GM19452 (cell line): ENCODE results near the gene SAA2.
"Not testable (repeated sequence)": the region's sequence is repeated elsewhere in the genome, so short reads cannot be mapped to it uniquely, and the experiment has no call there.

Experiments
- ATAC-seq: cut with Tn5 transposase; IDR thresholded peaks from one replicate; pipeline ENCODE4 v1.9.1; 2021; ENCODE audit not compliant: unreplicated experiment

The SAA2 gene

DNA sequence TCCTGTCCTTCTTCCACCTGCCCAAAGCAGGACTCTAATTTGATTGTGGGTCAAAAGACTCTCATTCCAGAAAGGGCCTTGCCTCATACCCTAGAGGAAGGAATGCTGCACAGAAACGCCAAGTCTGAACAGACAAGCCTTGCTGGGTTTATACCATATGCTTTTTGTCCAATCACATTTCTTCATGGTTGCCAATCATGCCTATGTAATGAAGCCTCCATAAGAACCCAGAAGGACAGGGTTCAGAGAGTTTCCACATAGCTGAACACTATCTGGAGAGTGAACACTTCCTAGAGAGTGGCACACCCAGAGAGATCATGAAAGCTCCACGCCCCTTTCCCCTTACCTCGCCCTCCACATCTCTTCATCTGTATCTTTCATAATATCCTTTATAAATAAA lies 4.8 kb upstream of the SAA2 start:
- no peak for ATAC-seq

- ATAC-seq, result not testable (repeated sequence)
Measured at GRCh38 chr11:18247191-18247581, 1.3 kb downstream of the SAA2 start.

GRCh38 chr11:18246379-18247190 lies 1.9 kb downstream of the SAA2 start:
- peak; percentile 75 for ATAC-seq

DNA sequence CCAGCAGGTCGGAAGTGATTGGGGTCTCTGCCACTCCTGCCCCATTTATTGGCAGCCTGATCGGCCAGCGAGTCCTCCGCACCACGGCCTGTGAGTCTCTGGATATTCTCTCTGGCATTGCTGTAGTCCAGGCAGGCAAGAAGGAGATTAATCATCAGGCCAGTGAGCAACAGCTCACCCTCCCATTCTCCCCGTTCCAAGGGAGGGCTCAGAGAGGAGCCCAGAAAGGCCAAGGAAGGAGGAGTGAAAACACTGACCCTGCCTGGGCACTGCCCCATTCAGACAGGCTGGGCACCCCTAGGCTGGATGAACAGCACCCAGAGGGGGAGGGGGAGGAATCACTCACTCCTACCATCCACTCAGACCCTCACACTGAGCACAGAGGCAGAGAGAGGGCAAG lies 3.1 kb downstream of the SAA2 start:
- ATAC-seq, result no peak

DNA sequence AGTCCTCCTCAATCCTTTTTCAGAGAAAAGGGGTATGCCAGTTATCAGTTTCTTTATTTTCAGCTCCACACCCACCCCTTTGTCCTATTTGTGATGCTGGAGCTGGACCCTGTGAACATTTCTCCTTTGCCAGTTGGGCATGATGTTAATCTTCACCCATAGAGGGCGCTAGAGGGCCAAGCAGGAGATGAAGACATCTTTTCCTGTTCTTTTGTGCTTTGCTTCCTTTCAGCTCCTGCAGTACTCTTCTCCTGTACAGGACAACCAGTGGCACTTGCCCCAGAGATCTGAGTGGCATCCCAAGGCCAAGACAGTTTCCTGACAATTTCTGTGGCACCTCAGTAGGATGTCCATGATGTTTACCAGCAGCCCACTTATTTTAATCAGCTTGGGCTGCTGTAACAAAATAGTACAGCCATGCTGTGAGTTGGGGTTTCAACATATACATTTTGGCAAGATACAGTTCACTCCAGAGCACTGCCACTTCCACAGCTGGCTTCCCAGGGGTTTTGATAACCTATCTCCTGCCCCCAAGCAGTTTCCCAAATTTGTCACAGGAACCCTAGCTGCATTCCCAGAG lies 4.6 kb downstream of the SAA2 start:
- no peak for ATAC-seq

GRCh38 chr11:18239655-18240054 lies 8.8 kb downstream of the SAA2 start:
- no peak for ATAC-seq

DNA sequence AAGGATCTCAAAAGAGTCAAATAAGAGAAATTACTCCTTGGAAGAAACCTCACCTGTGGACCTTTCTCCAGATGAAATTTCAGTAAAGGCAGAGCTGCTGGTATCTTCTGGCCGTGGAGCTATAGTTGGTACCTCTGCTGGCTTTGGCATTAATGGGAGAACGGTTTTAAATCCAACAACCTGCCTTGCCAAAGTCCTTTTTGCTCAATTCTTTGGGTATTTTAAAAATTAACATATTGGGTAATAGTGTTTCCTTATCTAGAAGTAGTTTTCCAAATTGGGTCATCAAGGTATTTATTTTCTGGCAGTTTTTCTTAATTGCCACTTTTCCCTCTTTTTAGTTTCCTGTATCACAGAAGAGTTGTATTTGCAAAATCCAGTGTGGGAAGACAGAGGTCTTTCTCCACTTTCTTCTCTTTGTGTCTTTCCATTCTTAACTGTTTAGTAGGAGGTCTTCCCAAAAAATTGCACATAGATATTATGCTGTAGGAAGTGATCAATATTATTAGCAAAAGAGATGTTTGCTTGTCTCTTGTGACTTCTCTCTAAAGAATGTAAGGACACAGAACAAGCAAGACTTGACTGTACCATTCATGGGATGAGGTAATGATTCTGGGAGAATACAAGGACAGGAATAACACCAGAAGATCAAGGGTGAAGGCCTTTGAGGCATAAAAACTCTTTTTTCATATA lies 11.7 kb downstream of the SAA2 start, which contains the start of gene SAA4:
SAA4 (minus strand) TSS at position 139 of the 693 bp plus-strand sequence. CDS start 876 bp downstream, outside the sequence.
- no peak for ATAC-seq

GRCh38 chr11:18235394-18236334 lies 12.8 kb downstream of the SAA2 start:
- no peak for ATAC-seq

GRCh38 chr11:18233912-18234311 lies 14.6 kb downstream of the SAA2 start:
- no peak for ATAC-seq

DNA sequence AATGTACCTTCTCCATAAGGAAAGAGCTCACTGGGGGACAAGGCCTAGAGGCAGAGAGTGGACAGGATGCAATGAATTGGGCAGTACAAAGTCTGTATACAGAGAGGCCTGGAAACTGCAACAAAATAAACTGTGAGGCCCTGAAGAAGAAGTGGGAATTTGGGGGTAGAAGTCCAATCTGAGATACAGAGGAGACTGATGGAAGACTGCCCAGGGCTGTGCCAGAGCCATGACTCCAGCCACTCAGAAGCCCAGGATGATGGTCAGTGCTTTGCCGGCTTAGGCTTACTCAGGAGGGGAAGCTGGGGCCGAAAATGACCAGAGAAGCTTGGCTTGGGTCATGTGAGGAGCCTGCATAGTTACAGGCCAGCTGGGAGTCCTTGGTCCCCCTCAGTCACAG lies 17.6 kb downstream of the SAA2 start:
- no peak for ATAC-seq

DNA sequence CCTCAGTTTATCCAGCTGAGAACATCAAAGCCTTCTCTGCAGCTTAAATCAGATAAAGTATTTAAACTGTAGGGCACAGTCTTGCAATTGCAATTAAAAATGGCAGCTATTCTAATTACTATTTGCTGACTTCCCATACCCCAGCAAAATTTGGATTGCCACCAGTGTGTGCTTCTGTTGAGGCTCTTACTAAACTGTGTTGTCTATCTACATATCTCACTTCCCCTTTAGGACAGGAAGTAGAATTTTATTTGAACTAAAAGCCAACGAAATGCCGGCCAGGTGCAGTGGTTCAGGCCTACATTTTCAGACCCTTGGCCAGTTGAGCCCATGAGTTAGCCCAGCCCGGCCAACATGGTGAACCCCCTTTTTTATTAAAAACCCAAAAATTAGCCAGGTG lies 19.0 kb downstream of the SAA2 start:
- ATAC-seq, result peak; percentile 96

GRCh38 chr11:18225913-18226312 lies 22.6 kb downstream of the SAA2 start:
- ATAC-seq, result no peak

DNA sequence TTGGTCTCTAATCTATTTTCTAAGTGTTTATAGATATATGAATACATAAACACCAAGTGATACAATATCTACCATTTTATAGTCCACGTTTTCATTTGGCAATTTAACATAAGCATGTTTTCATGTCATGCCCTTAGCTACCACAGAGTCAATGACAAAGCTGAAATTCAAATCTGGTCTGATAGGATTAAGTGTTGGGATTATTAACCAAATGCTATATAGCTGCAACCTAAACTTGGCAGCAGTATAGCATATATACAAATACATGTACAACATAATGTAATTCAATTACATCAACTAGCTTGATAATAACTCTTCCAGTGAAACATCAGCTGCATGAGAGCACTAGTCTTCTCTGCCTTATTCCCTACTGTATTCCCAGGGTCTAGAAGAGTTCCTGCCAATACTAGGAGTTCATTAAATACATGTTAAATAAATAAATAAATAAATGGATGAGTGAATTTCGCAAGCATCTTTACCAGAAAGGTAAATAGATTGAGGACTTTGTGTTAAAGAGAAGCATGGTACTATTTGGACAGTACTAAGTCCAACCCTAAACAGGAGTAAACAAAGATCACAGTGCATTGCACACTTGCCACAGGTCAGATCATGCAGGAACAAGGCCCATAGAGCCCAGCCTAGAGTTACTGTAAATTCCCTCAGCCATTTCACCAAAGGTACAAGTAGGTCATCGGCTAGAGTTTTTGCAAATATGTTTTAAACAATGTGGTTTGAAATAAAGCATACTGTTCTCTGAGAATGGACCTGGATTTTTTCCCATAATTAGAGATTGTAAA lies 24.7 kb downstream of the SAA2 start:
- no peak for ATAC-seq

- no peak for ATAC-seq
Measured at GRCh38 chr11:18222814-18223421, 25.6 kb downstream of the SAA2 start.

DNA sequence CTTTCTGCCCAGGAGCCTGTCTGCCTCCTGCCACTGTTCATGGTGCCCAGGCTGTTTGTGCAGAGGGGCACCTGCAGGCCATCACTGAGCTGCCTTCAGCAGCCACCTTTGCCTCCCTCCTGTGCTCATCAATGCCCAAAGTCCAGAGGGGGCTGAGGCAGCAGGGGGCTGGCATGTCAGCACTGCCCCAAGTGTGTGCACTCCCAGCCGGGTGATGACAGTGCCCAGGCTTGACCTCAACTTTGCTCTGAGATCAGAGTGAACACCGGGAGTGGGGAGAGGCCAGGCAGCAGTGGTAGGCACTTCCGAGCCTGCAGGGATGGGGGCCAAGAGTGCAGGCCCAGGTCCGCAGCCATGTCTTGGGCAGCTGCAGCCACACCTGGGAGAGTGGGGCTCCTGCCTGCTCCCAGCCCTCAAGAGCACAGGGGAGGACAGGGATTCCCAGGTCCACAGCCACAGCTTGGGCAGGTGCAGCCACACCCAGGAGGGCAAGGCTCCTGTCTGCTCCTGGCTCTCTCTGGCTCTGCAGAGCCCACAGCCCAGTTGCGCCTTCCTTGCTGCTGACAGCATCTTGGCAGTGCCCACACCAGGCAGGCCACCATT lies 27.1 kb downstream of the SAA2 start:
- ATAC-seq, result no peak

- no peak for ATAC-seq
Measured at GRCh38 chr11:18209058-18209457, 39.4 kb downstream of the SAA2 start.

DNA sequence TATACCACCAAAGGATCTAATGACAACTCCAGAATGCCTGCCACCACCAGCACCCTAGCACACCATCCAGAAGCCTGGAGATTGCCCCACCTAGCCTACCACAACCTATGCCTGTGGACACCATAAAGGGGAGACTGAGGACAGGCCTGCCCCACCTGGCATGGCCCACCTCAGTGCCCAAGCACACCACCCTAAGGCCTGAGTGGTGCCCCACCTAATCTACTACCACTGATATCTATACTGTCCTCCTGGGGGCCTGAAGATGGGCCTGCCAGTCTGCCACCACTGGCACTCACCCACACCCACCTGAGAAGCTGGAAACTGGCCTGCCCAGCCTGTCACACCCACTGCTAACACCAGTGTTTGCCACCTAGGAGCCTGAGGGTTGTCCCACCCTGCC lies 43.7 kb downstream of the SAA2 start:
- ATAC-seq, result no peak

DNA sequence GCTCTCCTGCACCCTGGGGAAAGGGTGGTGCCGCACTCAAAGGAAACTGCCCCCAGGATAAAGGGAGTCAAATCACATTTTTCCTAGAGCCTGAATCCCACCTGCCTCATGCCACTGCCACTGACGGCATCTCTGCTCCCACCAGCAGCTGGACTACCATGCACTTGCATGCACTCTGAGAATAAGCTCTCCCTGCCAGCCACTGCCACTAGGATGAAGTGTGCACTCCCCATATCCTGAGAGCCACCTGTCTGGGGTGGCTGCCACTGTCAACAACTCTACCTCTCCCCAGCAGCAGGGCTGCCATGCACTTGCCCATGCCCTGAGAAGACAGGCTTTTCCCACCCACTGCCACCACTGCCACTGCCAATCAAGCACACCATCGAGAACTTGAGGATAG lies 44.2 kb downstream of the SAA2 start:
- no peak for ATAC-seq

- no peak for ATAC-seq
Measured at GRCh38 chr11:18203723-18204122, 44.7 kb downstream of the SAA2 start.
